ENCODE results near the gene AKT2.

DNA sequence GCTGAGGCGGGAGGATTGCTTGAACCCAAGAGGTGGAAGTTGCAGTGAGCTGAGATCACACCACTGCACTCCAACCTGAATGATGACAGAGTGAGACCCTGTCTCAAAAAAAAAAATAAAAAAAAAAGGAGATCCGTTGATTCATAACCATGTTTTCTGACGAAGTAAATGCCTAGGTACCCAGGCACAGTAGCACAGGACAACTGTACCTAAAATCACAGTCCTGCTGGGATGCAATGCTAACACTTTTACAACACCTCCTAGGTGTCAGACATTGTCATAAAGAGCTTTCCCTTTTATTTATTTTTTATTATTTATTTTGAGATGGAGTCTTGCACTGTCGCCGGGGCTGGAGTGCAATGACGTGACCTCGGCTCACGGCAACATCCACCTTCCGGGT is 64.5 kb downstream of the AKT2 start:
- TF ChIP-seq, protein P1, sequence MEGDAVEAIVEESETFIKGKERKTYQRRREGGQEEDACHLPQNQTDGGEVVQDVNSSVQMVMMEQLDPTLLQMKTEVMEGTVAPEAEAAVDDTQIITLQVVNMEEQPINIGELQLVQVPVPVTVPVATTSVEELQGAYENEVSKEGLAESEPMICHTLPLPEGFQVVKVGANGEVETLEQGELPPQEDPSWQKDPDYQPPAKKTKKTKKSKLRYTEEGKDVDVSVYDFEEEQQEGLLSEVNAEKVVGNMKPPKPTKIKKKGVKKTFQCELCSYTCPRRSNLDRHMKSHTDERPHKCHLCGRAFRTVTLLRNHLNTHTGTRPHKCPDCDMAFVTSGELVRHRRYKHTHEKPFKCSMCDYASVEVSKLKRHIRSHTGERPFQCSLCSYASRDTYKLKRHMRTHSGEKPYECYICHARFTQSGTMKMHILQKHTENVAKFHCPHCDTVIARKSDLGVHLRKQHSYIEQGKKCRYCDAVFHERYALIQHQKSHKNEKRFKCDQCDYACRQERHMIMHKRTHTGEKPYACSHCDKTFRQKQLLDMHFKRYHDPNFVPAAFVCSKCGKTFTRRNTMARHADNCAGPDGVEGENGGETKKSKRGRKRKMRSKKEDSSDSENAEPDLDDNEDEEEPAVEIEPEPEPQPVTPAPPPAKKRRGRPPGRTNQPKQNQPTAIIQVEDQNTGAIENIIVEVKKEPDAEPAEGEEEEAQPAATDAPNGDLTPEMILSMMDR (IDR thresholded peaks at IDR 0.05), result no peak
- TF ChIP-seq POLR2A (IDR thresholded peaks at IDR 0.05), result no peak

Measured in vagina (tissue), 2 donors.